Endothelial cell of umbilical vein (primary cell): ENCODE results near the gene PTPN2. TPM values are rescaled to one million over a fixed set of nuclear protein-coding genes. Genes with fewer than 3 reads are reported as not detected.

Experiments used
- BruUV-seq: library from RNA; stranded (reverse); fragments of 400-500 nt; replicated peaks from 2 replicates; lab custom pipeline; 2021; lab: Mats Ljungman, UMichigan
- CTCF ChIA-PET: fragments of 300-600, 350-600 bp; sonication (Branson Sonifier 250); formaldehyde crosslinking; loops from one replicate; lab custom pipeline; 2021; ENCODE audit warnings: antibody characterized with exemption, inconsistent platforms; lab: Charles Lee
- POLR2A ChIA-PET: fragments of 300-600, 350-600 bp; sonication (Branson Sonifier 250); formaldehyde crosslinking; loops from one replicate; lab custom pipeline; 2021; ENCODE audit warnings: antibody characterized with exemption, inconsistent platforms; lab: Charles Lee
- DNase-seq: peaks from one replicate; pipeline ENCODE4 v3.0.0-alpha.2; 2011; ENCODE audit warnings: low read depth, low spot score
- FAIRE-seq: peaks from 2 replicates; lab custom pipeline; 2011; peaks lifted over from hg19 to GRCh38; lab: Jason Lieb, UNC
- H2AFZ ChIP-seq: 2 replicates; pipeline ENCODE4 v1.6.0; 2012; ENCODE audit warnings: low read depth, low read length, control low read depth, inconsistent platforms
- H3K27ac ChIP-seq: 2 replicates; pipeline ENCODE4 v1.5.1; 2011; ENCODE audit warnings: low read depth, mild to moderate bottlenecking, control low read depth, low read length, moderate library complexity; ENCODE audit not compliant: insufficient read depth
- H3K27me3 ChIP-seq, 2 experiments: 2 replicates each; pipeline versions ENCODE4 v1.6.0 to v1.6.1; 2011; ENCODE audit warnings: low read length in 2 of 2, mixed read lengths in 1 of 2; ENCODE audit not compliant: control insufficient read depth in 2 of 2, insufficient read depth in 2 of 2
- H3K36me3 ChIP-seq, 2 experiments: 2 replicates in 1 of 2; 3 replicates in 1 of 2; pipeline ENCODE4 v1.5.1; 2011; ENCODE audit warnings: low read length in 2 of 2, mild to moderate bottlenecking in 1 of 2, moderate library complexity in 1 of 2; ENCODE audit not compliant: control insufficient read depth in 2 of 2, insufficient read depth in 2 of 2; ENCODE audit errors: extremely low read depth in 1 of 2
- H3K4me1 ChIP-seq: 3 replicates; pipeline ENCODE4 v1.5.1; 2011; ENCODE audit warnings: mild to moderate bottlenecking, low read length; ENCODE audit not compliant: control insufficient read depth, insufficient read depth; ENCODE audit errors: extremely low read depth
- H3K4me2 ChIP-seq: 2 replicates; pipeline ENCODE4 v1.6.1; 2011; ENCODE audit warnings: low read length, control low read depth, mixed read lengths; ENCODE audit not compliant: insufficient read depth
- H3K4me3 ChIP-seq, 3 experiments: fragments of 200-600 bp in 1 of 3; sonication (generic), shearing (Covaris generic) in 1 of 3; replicated peaks in 1 of 3; 2 replicates each; pipeline ENCODE4 v1.5.1; 2011 to 2016; ENCODE audit warnings: control low read depth in 3 of 3, low read length in 3 of 3, mild to moderate bottlenecking in 2 of 3, inconsistent platforms in 1 of 3, low read depth in 1 of 3, moderate library complexity in 1 of 3; ENCODE audit not compliant: insufficient read depth in 1 of 3
- H3K79me2 ChIP-seq: 2 replicates; pipeline ENCODE4 v1.6.0; 2012; ENCODE audit warnings: low read length, inconsistent platforms; ENCODE audit not compliant: control insufficient read depth, insufficient read depth
- H3K9ac ChIP-seq: replicated peaks from 2 replicates; pipeline ENCODE3; 2011; ENCODE audit warnings: low read length, control low read depth; ENCODE audit not compliant: insufficient read depth; ENCODE audit errors: extremely low read depth
- H3K9me1 ChIP-seq: replicated peaks from 3 replicates; pipeline ENCODE4 v1.6.0; 2011; ENCODE audit warnings: mild to moderate bottlenecking, low read length; ENCODE audit not compliant: control insufficient read depth, insufficient read depth; ENCODE audit errors: extremely low read depth
- H3K9me3 ChIP-seq: replicated peaks from 2 replicates; pipeline ENCODE4 v1.5.1; 2012; ENCODE audit warnings: low read length, inconsistent platforms; ENCODE audit not compliant: control insufficient read depth, insufficient read depth
- H4K20me1 ChIP-seq: replicated peaks from 2 replicates; pipeline ENCODE3; 2011; ENCODE audit warnings: mild to moderate bottlenecking, low read length; ENCODE audit not compliant: control insufficient read depth, insufficient read depth; ENCODE audit errors: extremely low read depth
- CTCF ChIP-seq, 2 donors: IDR thresholded peaks; 1 replicate in 1 of 2; 2 replicates in 1 of 2; pipeline ENCODE4 v1.5.1; 2011; ENCODE audit warnings: low read length in 2 of 2, mild to moderate bottlenecking in 2 of 2, moderate library complexity in 2 of 2, control low read depth in 1 of 2, inconsistent platforms in 1 of 2, low read depth in 1 of 2; ENCODE audit not compliant: insufficient read depth in 1 of 2; ENCODE audit errors: extremely low read depth in 1 of 2
- FOS ChIP-seq: IDR thresholded peaks from 2 replicates; pipeline ENCODE4 v1.6.1; 2011; ENCODE audit warnings: mild to moderate bottlenecking, low read length, moderate library complexity, borderline replicate concordance; ENCODE audit not compliant: insufficient read depth
- JUN ChIP-seq: IDR thresholded peaks from 2 replicates; pipeline ENCODE4 v1.6.1; 2011; ENCODE audit warnings: borderline replicate concordance, low read depth; ENCODE audit not compliant: insufficient read length, insufficient read depth
- MYC ChIP-seq: IDR thresholded peaks from one replicate; pipeline ENCODE4 v1.6.1; 2011; ENCODE audit warnings: mild to moderate bottlenecking, low read depth, low read length
- POLR2A ChIP-seq: IDR thresholded peaks from 2 replicates; pipeline ENCODE4 v1.6.1; 2012; ENCODE audit warnings: low read depth, mild to moderate bottlenecking, control low read depth, low read length
- POLR2AphosphoS5 ChIP-seq: IDR thresholded peaks from 2 replicates; pipeline ENCODE4 v1.6.1; 2012; ENCODE audit warnings: low read depth, mild to moderate bottlenecking, control low read depth, low read length, moderate library complexity; ENCODE audit not compliant: insufficient read depth
- dilution Hi-C: fragments of 300-500 bp; cut with MboI; formaldehyde crosslinking; loops from one replicate; pipeline ENCODE4 v1.15.0; 2019; ENCODE audit warnings: low sequenced_read_pairs; ENCODE audit not compliant: extremely low pct_ligation_motif_present
- intact Hi-C: fragments of 100-400 bp; cut with micrococcal nuclease; formaldehyde crosslinking; loops from one replicate; pipeline ENCODE4 v1.10.0; 2022
- polyA plus RNA-seq, 4 experiments: library from polyadenylated mRNA; depleted of rRNA in 3 of 4; stranded (reverse) in 3 of 4; unstranded in 1 of 4; fragments of >200 nt; gene quantifications; 2 replicates each; pipeline versions ENCODE4 v1.2.1 to v1.2.3, GENCODE V29; 2011 to 2012; ENCODE audit warnings: missing spikeins in 1 of 4
- total RNA-seq: library from RNA; stranded (reverse); gene quantifications from 2 replicates; pipeline ENCODE4 v1.2.3, GENCODE V29; 2021

PTPN2 gene
- total and polyA plus RNA-seq, 2 donors (not counting 3 experiments of a cell fraction or from before 2014, with no cell fraction given): 8.2 to 20.9 TPM

GRCh38 chr18:12744103-12744502 is 139.9 kb downstream of the PTPN2 start:
- Histone ChIP-seq H3K9ac (no peak overlapping the region), H3K27me3 (peaks cover 0 to 2% of the 10 kb centered on the region in 2 experiments), H3K36me3 (no peaks in the 10 kb centered on the region), H3K9me1 (no peaks in the 10 kb centered on the region), H3K4me1 (no peaks in the 10 kb centered on the region), H2AFZ (no peak overlapping the region), H3K27ac (no peak overlapping the region), H3K79me2 (no peaks in the 10 kb centered on the region), H3K4me3 (no peak overlapping the region), H3K9me3 (no peaks in the 10 kb centered on the region), H4K20me1 (no peaks in the 10 kb centered on the region), H3K4me2 (no peak overlapping the region)
- FAIRE-seq: peak; percentile 89
- dilution Hi-C loops: no loop called here
- ChIA-PET POLR2A (no interaction called here), CTCF (interaction anchor here (0.6 to 4.1 kb wide), 39 partner anchors 9 to 416 kb away, joined by 3 to 101 read pairs (median 5); partner anchors contain the start of genes CEP192 and PTPN2)
- no TSS peak for BruUV-seq
- peak; percentile 79 for DNase-seq
- TF ChIP-seq CTCF (IDR thresholded peaks at IDR 0.05; ENCODE audit: extremely low read depth in 1 of 2, insufficient read depth in 1 of 2, low read depth in 1 of 2, low read length in 2 of 2) (peak; percentile 37 to 40), FOS (no peak)
- intact Hi-C loops: loop anchor here (1.0 kb wide), 2 partner anchors 150 to 190 kb away; no protein-coding TSS in a partner anchor

- no peaks in the 10 kb centered on the region for H3K9me3 ChIP-seq
- no peaks in the 10 kb centered on the region for H3K79me2 ChIP-seq
- ChIA-PET CTCF (interaction anchor here (1.0 to 4.1 kb wide), 6 partner anchors 13 to 417 kb away, joined by 3 to 101 read pairs (median 4); no protein-coding TSS in a partner anchor), POLR2A (interaction anchor here (0.7 kb wide), 1 partner anchor 265 kb away, joined by 3 read pairs; no protein-coding TSS in a partner anchor)
- H3K4me2 ChIP-seq: no peak overlapping the region
- H3K4me1 ChIP-seq: no peaks in the 10 kb centered on the region
- no peak overlapping the region for H3K27ac ChIP-seq
- no peak overlapping the region for H2AFZ ChIP-seq
- no peaks in the 10 kb centered on the region for H3K36me3 ChIP-seq
- no TSS peak for BruUV-seq
- intact Hi-C loops: no loop called here
- H4K20me1 ChIP-seq: no peaks in the 10 kb centered on the region
- DNase-seq (peak; percentile 7), FAIRE-seq (no peak)
- no peaks in the 10 kb centered on the region for H3K9me1 ChIP-seq
- H3K4me3 ChIP-seq: no peak overlapping the region
- no peaks in the 10 kb centered on the region for H3K27me3 ChIP-seq
- no peak overlapping the region for H3K9ac ChIP-seq
- TF ChIP-seq CTCF (IDR thresholded peaks at IDR 0.05; ENCODE audit: extremely low read depth in 1 of 2, insufficient read depth in 1 of 2, low read depth in 1 of 2, low read length in 2 of 2) (no peak), JUN (no peak), POLR2AphosphoS5 (no peak), POLR2A (no peak), MYC (no peak)
- dilution Hi-C loops: no loop called here
These were observed 141.6 kb downstream of the PTPN2 start for GRCh38 chr18:12742453-12742852.
